ENCODE measurements around the gene ISCA2. TPM values are rescaled to one million over a fixed set of nuclear protein-coding genes. Genes with fewer than 3 reads are reported as not detected.

ISCA2 gene
- total RNA-seq, 4 donors from 2014 or later, result 24.6 to 54.9 (median 44.2) TPM

GRCh38 chr14:74503938-74504335, 10.4 kb downstream of the ISCA2 start:
- WGBS, 2 donors, result 93 to 97% methylated on average over 4 to 11 of the region's 12 CpGs
- Histone ChIP-seq H3K36me3 (peaks cover 35 to 42% of the 10 kb centered on the region in 2 donors), H3K9me3 (no peaks in the 10 kb centered on the region), H3K4me1 (peaks cover 7 to 9% of the 10 kb centered on the region in 2 donors), H3K27ac (no peak overlapping the region), H3K4me3 (replicated peaks in 1 of 3) (no peak overlapping the region), H3K27me3 (no peaks in the 10 kb centered on the region)
- intact Hi-C loops (cut with DNase I), result loop anchor here (5.0 kb wide), 1 partner anchor 208 kb away; the partner anchor contains the start of genes AREL1 and FCF1
- TF ChIP-seq POLR2A (IDR thresholded peaks at IDR 0.05), result no peak
- TF ChIP-seq, protein P1, sequence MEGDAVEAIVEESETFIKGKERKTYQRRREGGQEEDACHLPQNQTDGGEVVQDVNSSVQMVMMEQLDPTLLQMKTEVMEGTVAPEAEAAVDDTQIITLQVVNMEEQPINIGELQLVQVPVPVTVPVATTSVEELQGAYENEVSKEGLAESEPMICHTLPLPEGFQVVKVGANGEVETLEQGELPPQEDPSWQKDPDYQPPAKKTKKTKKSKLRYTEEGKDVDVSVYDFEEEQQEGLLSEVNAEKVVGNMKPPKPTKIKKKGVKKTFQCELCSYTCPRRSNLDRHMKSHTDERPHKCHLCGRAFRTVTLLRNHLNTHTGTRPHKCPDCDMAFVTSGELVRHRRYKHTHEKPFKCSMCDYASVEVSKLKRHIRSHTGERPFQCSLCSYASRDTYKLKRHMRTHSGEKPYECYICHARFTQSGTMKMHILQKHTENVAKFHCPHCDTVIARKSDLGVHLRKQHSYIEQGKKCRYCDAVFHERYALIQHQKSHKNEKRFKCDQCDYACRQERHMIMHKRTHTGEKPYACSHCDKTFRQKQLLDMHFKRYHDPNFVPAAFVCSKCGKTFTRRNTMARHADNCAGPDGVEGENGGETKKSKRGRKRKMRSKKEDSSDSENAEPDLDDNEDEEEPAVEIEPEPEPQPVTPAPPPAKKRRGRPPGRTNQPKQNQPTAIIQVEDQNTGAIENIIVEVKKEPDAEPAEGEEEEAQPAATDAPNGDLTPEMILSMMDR (IDR thresholded peaks at IDR 0.05), result no peak
- no peak for DNase-seq

GRCh38 chr14:74504412-74504811, 10.8 kb downstream of the ISCA2 start:
- WGBS, 2 donors, result 83 to 90% methylated on average over 4 of the region's 4 CpGs
- intact Hi-C loops (cut with DNase I), result loop anchor here (5.0 kb wide), 1 partner anchor 208 kb away; the partner anchor contains the start of genes AREL1 and FCF1
- H3K27ac ChIP-seq, result peak overlapping the region in 1 of 3 donors; percentile 5

DNA sequence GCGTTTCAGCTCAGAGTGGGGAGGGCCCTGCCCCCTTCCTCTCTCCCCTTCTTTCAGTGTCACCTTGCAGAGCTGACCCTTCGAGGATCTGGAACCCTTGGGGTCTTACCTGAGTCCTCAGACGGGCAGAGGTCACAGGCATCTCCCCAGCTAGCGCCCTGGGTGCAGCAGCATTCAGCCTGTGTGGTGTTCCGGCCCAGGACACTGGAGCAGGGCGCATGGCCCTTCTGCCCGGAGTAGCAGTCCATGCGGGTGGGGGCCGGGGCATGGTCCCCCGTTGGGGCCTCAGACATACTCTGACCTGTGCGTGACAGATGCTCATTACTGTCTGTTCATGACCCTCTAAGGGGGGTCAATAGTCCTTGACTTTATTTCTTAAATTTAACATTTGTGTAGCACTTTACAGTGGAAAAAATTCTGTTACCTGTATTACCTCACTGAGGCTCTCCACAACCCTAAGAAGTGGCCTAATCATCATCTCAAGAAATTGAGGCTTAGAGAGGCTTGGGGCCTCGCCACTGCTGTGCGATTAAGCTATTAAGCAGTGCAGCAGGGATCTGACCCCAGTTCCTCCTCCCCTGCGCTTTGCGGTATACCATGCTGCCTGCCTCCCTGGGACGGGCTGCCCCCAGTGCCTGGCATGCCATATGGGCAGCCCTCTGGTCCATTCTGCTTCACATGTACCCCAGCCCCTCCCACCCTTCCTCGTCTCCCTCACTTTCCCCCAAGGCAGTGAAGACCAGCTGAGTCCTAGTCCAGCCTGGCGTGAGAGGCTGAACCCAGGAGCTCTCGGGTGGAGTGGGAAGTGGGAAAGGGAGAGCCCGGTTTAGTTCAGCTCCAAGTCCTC, 11.5 kb downstream of the ISCA2 start:
- intact Hi-C loops (cut with DNase I), result loop anchor here (5.0 kb wide), 1 partner anchor 207 kb away; the partner anchor contains the start of genes AREL1 and FCF1
- Histone ChIP-seq H3K9me3 (no peaks in the 10 kb centered on the region), H3K27me3 (no peaks in the 10 kb centered on the region), H3K36me3 (peaks cover 35 to 42% of the 10 kb centered on the region in 2 donors), H3K27ac (peak overlapping the region in 1 of 3 donors; percentile 5), H3K4me1 (peaks cover 7 to 10% of the 10 kb centered on the region in 2 donors), H3K4me3 (replicated peaks in 1 of 3) (no peak overlapping the region)
- no peak for DNase-seq
- TF ChIP-seq, protein P1 (IDR thresholded peaks at IDR 0.05), result no peak
- TF ChIP-seq POLR2A (IDR thresholded peaks at IDR 0.05), result no peak
- WGBS, 2 donors, result 89 to 96% methylated on average over 12 to 16 of the region's 20 CpGs

More at GRCh38 chr14:74504412-74504811, 10.8 kb downstream of the ISCA2 start:
- Histone ChIP-seq H3K4me3 (replicated peaks in 1 of 3) (no peak overlapping the region), H3K36me3 (peaks cover 40 to 42% of the 10 kb centered on the region in 2 donors), H3K27me3 (no peaks in the 10 kb centered on the region), H3K4me1 (peaks cover 7 to 9% of the 10 kb centered on the region in 2 donors), H3K9me3 (no peaks in the 10 kb centered on the region)
- TF ChIP-seq, protein P1 (IDR thresholded peaks at IDR 0.05), result no peak
- no peak for TF ChIP-seq POLR2A (IDR thresholded peaks at IDR 0.05)
- DNase-seq, result no peak

- no peak overlapping the region for H3K4me3 ChIP-seq (replicated peaks in 1 of 3)
- H3K27ac ChIP-seq, result no peak overlapping the region
- no peaks in the 10 kb centered on the region for H3K27me3 ChIP-seq
- intact Hi-C loops (cut with DNase I), result no loop called here
- no peaks in the 10 kb centered on the region for H3K9me3 ChIP-seq
- TF ChIP-seq POLR2A (IDR thresholded peaks at IDR 0.05), result no peak
- TF ChIP-seq, protein P1 (IDR thresholded peaks at IDR 0.05), result no peak
- H3K36me3 ChIP-seq, result peaks cover 28 to 38% of the 10 kb centered on the region in 2 donors
- WGBS, 2 donors, result 81 to 85% methylated on average over 8 to 15 of the region's 17 CpGs
- no peak for DNase-seq
- H3K4me1 ChIP-seq, result peaks cover 10 to 17% of the 10 kb centered on the region in 2 donors
Observed at GRCh38 chr14:74505831-74506230, 12.3 kb downstream of the ISCA2 start.

GRCh38 chr14:74506411-74506851, 12.9 kb downstream of the ISCA2 start:
- 88 to 98% methylated on average over 13 of the region's 13 CpGs for WGBS, 2 donors
- TF ChIP-seq POLR2A (IDR thresholded peaks at IDR 0.05), result no peak
- TF ChIP-seq, protein P1 (IDR thresholded peaks at IDR 0.05), result no peak
- Histone ChIP-seq H3K4me3 (replicated peaks in 1 of 3) (no peak overlapping the region), H3K36me3 (peaks cover 28 to 38% of the 10 kb centered on the region in 2 donors), H3K27me3 (no peaks in the 10 kb centered on the region), H3K9me3 (no peaks in the 10 kb centered on the region), H3K27ac (no peak overlapping the region), H3K4me1 (peaks cover 14 to 20% of the 10 kb centered on the region in 2 donors)
- DNase-seq, result no peak
- intact Hi-C loops (cut with DNase I), result no loop called here

All from thyroid gland (tissue), 4 donors.